ENCODE results near the gene MTRR. TPM values are rescaled to one million over a fixed set of nuclear protein-coding genes. Genes with fewer than 3 reads are reported as not detected.
A peak's percentile ranks its signal among the peaks of the same experiment; 100 is the strongest.

The MTRR gene
- total and polyA plus RNA-seq, 9 of the 15 experiments (the other 6 are each of a cell fraction or from before 2014, with no cell fraction given), result 39.3 to 84.6 (median 66.2) TPM

DNA sequence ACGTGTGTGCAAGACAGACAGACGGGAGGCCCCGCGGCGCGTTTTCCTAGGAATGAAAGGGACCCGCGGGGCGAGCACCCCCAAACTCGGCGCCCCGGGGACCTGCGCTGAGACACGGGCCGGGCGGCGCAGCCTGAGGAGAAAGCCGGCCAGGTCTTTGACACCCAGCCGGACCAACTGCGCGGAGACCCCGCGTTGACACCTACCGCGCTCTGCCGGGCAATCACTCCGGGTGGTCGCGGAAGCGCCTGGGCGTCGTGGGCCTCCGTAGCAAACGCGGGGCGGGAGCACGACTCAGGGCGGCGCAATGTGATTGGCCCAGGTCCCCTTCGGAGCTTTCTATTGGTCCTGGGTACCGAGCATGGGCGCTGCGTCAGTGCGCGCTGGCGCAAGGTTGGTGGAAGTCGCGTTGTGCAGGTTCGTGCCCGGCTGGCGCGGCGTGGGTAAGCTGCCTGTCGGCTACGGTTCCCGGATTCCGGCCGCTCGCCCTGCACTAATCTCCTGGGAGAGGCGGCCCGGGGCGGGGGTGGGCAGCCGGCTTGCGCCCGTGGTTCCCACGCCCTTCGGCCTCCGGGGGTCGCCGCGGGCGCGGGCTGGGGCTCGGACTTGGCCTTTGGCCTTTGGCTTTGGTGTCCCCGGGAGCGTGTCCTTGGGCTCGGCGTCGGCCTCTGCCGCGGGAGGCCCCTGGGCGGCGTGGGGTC lies at the start of gene MTRR, which contains the start of gene FASTKD3 (continued):
- TF ChIP-seq, protein P1, sequence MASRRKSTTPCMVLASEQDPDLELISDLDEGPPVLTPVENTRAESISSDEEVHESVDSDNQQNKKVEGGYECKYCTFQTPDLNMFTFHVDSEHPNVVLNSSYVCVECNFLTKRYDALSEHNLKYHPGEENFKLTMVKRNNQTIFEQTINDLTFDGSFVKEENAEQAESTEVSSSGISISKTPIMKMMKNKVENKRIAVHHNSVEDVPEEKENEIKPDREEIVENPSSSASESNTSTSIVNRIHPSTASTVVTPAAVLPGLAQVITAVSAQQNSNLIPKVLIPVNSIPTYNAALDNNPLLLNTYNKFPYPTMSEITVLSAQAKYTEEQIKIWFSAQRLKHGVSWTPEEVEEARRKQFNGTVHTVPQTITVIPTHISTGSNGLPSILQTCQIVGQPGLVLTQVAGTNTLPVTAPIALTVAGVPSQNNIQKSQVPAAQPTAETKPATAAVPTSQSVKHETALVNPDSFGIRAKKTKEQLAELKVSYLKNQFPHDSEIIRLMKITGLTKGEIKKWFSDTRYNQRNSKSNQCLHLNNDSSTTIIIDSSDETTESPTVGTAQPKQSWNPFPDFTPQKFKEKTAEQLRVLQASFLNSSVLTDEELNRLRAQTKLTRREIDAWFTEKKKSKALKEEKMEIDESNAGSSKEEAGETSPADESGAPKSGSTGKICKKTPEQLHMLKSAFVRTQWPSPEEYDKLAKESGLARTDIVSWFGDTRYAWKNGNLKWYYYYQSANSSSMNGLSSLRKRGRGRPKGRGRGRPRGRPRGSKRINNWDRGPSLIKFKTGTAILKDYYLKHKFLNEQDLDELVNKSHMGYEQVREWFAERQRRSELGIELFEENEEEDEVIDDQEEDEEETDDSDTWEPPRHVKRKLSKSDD (conservative IDR thresholded peaks at IDR 0.05; ENCODE audit: low read length), result no peak
- TF ChIP-seq IFI16 (CRISPR knock-in tag; IDR thresholded peaks at IDR 0.05), result no peak
- no peak for TF ChIP-seq SMARCA4 (IDR thresholded peaks at IDR 0.05)
- no peak for TF ChIP-seq GATAD2A (IDR thresholded peaks at IDR 0.05)
- no peak for TF ChIP-seq ZNF146 (CRISPR knock-in tag; IDR thresholded peaks at IDR 0.05; ENCODE audit: unreplicated experiment)
- no peak for TF ChIP-seq RBM14 (IDR thresholded peaks at IDR 0.05; ENCODE audit: borderline replicate concordance, insufficient read depth, low read depth, low read length)
- peak; percentile 63; the same call in 1 of the 2 replicates for TF ChIP-seq HLTF (IDR thresholded peaks at IDR 0.05)
- TF ChIP-seq SREBF2 (CRISPR knock-in tag; IDR thresholded peaks at IDR 0.05), result no peak
- no peak for TF ChIP-seq NCOA4 (IDR thresholded peaks at IDR 0.05; ENCODE audit: partially characterized antibody)
- TF ChIP-seq GABPB2 (CRISPR knock-in tag; conservative IDR thresholded peaks at IDR 0.05), result no peak
- no peak for TF ChIP-seq GATA2 (CRISPR knock-in tag; IDR thresholded peaks at IDR 0.05)
- TF ChIP-seq ZNF121 (CRISPR knock-in tag; conservative IDR thresholded peaks at IDR 0.05), result no peak
- no peak for TF ChIP-seq ZNF785 (CRISPR knock-in tag; IDR thresholded peaks at IDR 0.05)
- peak; percentile 64; the same call in 1 of the 2 replicates for TF ChIP-seq ELF2 (CRISPR knock-in tag; IDR thresholded peaks at IDR 0.05)
- TF ChIP-seq, protein P2, sequence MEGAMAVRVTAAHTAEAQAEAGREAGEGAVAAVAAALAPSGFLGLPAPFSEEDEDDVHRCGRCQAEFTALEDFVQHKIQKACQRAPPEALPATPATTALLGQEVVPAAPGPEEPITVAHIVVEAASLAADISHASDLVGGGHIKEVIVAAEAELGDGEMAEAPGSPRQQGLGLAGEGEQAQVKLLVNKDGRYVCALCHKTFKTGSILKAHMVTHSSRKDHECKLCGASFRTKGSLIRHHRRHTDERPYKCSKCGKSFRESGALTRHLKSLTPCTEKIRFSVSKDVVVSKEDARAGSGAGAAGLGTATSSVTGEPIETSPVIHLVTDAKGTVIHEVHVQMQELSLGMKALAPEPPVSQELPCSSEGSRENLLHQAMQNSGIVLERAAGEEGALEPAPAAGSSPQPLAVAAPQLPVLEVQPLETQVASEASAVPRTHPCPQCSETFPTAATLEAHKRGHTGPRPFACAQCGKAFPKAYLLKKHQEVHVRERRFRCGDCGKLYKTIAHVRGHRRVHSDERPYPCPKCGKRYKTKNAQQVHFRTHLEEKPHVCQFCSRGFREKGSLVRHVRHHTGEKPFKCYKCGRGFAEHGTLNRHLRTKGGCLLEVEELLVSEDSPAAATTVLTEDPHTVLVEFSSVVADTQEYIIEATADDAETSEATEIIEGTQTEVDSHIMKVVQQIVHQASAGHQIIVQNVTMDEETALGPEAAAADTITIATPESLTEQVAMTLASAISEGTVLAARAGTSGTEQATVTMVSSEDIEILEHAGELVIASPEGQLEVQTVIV (CRISPR knock-in tag; IDR thresholded peaks at IDR 0.05; ENCODE audit: borderline replicate concordance), result no peak
- no peak for TF ChIP-seq ZNF175 (CRISPR knock-in tag; IDR thresholded peaks at IDR 0.05; ENCODE audit: low read depth)
- TF ChIP-seq, protein P3, sequence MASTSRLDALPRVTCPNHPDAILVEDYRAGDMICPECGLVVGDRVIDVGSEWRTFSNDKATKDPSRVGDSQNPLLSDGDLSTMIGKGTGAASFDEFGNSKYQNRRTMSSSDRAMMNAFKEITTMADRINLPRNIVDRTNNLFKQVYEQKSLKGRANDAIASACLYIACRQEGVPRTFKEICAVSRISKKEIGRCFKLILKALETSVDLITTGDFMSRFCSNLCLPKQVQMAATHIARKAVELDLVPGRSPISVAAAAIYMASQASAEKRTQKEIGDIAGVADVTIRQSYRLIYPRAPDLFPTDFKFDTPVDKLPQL (IDR thresholded peaks at IDR 0.05; ENCODE audit: extremely low read depth, insufficient read length), result no peak
- no peak for TF ChIP-seq SMAD1 (IDR thresholded peaks at IDR 0.05; ENCODE audit: low read depth, low read length, partially characterized antibody)
- TF ChIP-seq SUPT5H (IDR thresholded peaks at IDR 0.05), result peak; percentile 85
- TF ChIP-seq POLR2AphosphoS5 (IDR thresholded peaks at IDR 0.05; ENCODE audit: control insufficient read depth, insufficient read depth, low read depth, low read length), result peak; percentile 67
- peak; percentile 91 for TF ChIP-seq CXXC5 (CRISPR knock-in tag; IDR thresholded peaks at IDR 0.05)
- TF ChIP-seq ZNF408 (CRISPR knock-in tag; IDR thresholded peaks at IDR 0.05; ENCODE audit: low read depth), result no peak
- no peak for TF ChIP-seq MCM7 (IDR thresholded peaks at IDR 0.05)
- TF ChIP-seq BACH1 (tag; IDR thresholded peaks at IDR 0.05), result no peak

Measured in K562 (cell line).